ENCODE data around the gene CREB5.
"Not testable (repeated sequence)": the region's sequence is repeated elsewhere in the genome, so short reads cannot be mapped to it uniquely, and the experiment has no call there.

CREB5 gene, protein sequence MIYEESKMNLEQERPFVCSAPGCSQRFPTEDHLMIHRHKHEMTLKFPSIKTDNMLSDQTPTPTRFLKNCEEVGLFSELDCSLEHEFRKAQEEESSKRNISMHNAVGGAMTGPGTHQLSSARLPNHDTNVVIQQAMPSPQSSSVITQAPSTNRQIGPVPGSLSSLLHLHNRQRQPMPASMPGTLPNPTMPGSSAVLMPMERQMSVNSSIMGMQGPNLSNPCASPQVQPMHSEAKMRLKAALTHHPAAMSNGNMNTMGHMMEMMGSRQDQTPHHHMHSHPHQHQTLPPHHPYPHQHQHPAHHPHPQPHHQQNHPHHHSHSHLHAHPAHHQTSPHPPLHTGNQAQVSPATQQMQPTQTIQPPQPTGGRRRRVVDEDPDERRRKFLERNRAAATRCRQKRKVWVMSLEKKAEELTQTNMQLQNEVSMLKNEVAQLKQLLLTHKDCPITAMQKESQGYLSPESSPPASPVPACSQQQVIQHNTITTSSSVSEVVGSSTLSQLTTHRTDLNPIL

DNA sequence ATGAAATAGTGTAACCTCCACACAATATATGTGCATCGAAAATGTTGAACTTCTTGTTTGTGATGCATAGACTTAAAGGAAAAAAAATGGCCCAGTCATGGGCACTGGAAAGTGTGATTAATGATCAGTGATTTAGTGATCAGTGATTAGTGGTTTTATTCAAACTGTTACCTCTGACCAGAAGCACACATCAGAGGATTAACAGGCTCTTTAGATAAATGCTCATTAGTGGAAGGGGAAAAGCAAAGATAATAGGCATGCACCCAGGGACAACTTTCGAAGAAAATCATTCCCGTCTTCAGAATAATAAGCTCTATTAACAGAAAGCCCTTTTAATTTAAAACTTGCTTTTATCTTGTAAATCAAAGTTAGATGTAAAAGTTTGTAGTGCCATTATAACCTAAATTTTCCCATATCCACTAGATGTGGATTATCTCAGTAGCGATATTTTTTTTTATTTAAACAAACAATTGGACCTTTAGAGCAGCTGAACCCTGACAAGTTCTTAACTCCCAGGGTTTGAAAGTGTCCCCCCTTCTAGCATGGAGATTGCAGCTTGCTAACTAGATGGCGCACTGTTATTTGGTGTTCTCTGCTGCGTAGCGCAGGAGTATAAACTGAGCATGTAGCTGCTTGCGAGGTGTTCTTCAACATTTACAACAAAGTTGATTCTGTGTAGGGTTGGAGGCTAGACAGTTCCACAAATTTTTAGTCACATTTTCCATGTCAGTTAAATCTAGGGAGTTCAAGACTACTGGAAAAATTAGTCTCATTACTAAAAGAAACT lies at the start of gene CREB5:
CREB5 (plus strand) TSS at position 643 of the 787 bp plus-strand sequence. CDS start 397 bp downstream, outside the sequence.
- in situ Hi-C loops (cut with MboI; ENCODE audit: low sequenced_read_pairs), result no loop called here

DNA sequence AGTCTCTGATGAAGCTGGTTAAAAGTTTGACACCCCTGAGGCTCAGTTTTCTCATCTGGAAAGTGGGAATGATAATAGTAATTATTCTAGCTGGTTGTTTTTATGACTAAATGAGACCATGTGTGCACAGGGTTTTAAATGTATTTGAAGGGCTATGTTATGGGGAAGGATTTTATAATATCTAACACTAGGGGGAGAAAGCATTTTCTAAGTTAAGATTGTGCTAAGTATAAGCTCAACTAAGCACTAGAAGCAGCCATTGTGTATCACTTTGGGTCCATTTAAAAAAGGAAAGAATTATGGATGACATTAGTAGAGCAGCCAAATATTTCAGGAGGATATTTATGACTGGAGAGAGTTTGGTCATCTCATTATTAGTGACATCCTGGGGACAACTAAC lies 49.5 kb upstream of the CREB5 start:
- in situ Hi-C loops (cut with MboI; ENCODE audit: low sequenced_read_pairs), result no loop called here

DNA sequence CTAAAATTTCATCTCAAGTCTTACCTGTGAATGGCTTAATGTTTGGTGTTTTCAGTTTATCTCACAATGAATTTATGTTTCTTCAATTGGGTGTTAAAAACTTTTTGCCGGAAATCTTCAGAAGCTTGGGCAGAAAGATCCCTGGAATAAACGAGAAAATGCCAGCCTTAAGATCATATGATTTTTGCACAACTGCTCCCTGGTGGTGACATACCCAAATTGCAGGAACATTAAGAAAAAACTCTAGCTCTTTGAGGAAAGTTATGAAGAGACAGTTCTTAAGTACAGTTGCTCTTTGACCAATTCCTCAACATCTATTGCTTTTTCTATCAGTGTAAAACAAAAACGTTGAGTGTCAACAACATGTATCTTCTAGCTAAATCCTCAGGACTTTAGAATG lies 48.2 kb upstream of the CREB5 start:
- in situ Hi-C loops (cut with MboI; ENCODE audit: low sequenced_read_pairs), result no loop called here

DNA sequence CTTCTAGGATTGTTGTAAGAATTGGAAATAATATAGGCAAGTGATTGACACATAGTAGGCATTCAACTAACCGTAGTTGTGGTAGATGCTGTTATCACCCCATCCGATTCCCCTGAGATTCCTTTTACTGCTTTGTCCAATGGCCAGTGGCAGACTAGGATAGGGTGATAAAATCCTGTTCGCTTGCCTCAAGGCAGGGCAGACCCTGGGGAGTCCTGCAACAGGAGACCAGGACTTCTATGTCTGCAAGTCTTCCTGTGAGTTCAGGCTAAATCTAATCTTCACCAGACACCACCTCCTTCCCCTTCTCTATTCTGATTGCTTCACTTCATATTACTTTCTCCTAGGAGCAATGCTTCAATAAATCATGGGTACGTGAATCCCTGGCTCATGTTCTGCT lies 42.8 kb upstream of the CREB5 start:
- in situ Hi-C loops (cut with MboI; ENCODE audit: low sequenced_read_pairs), result no loop called here

DNA sequence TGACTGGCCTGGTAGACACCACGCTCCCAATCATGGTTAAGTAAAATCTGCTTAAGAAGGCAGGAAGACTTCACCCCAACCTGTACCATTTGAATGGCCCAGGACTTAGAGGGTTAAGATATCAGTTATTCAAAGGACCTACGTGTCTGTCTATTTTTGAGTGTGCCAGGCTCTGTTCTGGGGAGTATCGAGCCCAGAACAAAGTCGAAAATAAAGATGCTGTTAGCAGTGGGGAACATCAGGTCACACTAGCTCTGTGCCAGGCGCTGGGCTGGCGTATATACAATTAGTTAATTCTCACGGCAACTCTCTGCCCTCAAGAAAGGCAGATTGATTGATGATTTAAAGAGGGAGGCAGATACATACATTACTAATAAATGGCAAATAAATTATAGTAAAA lies 40.5 kb upstream of the CREB5 start:
- in situ Hi-C loops (cut with MboI; ENCODE audit: low sequenced_read_pairs), result no loop called here

DNA sequence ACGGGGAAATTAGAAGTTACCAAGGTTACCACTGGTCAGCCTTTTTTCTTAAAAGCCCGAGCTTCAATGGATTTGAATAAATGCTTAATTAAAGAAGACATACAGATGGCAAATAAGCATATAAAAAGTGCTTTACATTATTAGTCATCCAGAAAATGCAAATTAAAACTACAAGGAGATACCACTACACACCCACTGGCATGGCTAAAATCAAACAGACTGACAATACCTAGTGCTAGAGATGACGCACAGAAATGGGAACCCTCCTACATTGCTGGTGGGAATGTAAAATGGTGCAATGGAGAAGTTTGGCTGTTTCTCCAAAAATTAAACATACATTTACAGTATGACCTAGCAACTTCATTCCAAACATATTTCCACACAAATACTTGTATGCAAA lies 38.3 kb upstream of the CREB5 start:
- in situ Hi-C loops (cut with MboI; ENCODE audit: low sequenced_read_pairs), result no loop called here

DNA sequence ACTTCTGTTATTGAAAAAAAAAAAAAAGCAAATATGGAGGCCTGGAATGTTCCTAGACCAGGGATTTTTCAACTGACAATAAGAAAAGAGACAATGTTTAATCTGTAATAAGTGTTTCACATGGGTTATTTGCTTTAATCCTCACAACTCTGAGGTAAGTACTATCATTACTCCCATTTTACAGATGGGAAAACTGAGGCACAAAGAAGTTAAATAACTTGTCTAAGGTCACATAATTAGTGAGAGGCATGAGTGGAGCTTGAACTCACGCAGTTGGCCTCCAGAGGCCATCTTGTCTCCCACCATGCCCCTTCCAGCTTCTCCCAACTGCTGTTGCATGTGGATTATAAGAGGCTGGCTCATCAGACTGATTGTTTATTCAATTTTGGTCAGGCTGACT lies 36.6 kb upstream of the CREB5 start:
- in situ Hi-C loops (cut with MboI; ENCODE audit: low sequenced_read_pairs), result no loop called here

DNA sequence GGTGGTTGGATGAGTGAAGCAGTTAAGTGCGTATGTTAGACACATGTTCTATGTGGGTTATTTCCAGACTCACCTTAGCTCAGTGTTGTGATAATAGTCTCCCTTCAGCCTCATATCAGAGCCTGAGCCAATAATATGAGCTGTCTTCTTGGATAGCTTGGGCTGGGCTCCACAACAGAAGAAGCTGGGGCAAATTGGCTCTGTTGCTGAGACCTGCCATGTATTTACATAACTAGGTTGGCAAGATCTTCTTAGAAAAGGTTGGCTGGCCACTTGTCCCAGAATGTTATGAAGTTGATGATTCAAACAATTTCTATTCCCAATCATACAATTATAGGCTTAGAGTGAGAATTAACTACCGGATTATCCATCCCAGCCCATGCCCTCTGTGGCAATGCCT lies 35.7 kb upstream of the CREB5 start:
- in situ Hi-C loops (cut with MboI; ENCODE audit: low sequenced_read_pairs), result no loop called here

DNA sequence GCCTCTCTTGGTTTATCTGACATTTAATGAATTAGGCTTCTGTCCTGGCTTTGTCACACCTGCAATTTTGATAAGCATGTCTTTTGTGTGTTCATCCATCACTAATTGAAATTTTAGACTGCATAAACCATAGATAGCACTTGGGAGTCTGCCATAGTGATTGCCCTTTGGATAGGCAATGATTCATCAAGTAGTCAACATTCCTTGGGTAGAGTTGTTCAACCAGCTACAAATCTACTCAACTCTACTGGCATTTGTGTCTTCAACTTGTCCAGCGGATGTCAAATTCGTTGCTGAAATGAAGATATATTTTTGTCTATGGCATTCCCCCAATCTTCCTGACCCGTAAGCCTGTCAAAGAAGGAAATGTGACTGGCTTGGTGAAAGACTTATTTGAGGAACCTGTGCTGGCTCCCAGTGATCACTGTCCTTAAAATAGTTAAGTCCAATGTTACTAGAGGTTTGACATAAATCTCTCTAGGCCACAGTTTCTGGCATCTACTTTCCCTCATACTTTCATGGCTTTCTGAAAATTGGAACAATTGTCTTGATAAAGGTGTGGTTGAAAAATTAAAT lies 33.7 kb upstream of the CREB5 start:
- in situ Hi-C loops (cut with MboI; ENCODE audit: low sequenced_read_pairs), result no loop called here

DNA sequence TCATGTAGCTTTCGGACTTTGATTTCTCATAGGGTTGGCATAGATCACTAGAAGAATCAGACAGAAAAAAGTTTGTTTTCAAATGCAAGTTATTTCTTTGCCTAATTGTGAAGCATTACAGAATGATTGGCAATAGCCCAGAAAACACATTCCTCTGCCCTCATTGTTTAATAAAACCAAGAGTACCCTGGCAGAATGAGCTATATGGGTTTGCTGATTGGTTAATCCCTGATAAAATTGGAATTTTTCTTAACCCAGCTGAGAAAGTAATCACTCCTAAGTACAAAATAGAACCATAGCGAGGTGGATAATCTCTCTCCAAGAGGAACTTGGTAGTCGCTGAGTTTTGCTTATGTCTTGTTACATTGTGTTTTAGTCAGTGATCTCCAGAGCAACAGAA lies 30.9 kb upstream of the CREB5 start:
- in situ Hi-C loops (cut with MboI; ENCODE audit: low sequenced_read_pairs), result no loop called here

DNA sequence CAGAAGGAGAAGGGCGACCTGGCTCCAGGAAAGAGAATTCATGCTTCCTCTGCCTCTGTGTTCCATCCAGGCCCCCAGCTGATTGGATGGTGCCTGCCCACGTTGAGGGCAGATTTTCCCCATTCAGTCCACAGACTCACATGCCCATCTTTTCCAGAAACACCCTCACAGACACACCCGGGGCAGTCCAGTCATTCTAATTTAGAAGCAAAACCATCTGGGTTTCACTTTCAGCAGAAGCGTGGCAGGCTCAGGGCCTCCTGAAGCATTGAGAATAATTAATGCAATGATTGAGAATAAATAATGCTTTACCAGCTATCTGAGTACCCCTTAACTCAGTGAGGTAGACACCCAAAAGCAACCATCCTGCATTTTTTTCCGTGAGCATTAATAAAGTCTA lies 30.2 kb upstream of the CREB5 start:
- in situ Hi-C loops (cut with MboI; ENCODE audit: low sequenced_read_pairs), result no loop called here

DNA sequence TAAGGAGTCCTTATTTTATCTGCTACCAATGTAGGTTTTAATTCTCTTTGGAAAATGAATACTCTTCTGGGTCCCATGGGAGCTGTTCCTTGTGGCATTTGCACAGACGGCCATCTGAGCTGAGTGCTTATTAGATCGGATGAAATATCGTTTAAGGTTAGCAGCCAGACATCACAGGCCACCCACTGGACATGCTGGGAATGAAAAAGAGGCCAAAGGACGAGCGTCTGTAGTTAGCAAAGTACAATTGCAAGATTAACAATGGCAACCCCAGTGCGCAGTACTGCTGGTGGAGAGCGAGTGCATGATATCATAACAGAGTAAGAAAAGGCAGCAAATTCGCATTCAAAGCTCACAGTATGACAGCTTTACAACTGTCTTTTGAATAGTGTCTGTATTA lies 28.3 kb upstream of the CREB5 start:
- in situ Hi-C loops (cut with MboI; ENCODE audit: low sequenced_read_pairs), result no loop called here

DNA sequence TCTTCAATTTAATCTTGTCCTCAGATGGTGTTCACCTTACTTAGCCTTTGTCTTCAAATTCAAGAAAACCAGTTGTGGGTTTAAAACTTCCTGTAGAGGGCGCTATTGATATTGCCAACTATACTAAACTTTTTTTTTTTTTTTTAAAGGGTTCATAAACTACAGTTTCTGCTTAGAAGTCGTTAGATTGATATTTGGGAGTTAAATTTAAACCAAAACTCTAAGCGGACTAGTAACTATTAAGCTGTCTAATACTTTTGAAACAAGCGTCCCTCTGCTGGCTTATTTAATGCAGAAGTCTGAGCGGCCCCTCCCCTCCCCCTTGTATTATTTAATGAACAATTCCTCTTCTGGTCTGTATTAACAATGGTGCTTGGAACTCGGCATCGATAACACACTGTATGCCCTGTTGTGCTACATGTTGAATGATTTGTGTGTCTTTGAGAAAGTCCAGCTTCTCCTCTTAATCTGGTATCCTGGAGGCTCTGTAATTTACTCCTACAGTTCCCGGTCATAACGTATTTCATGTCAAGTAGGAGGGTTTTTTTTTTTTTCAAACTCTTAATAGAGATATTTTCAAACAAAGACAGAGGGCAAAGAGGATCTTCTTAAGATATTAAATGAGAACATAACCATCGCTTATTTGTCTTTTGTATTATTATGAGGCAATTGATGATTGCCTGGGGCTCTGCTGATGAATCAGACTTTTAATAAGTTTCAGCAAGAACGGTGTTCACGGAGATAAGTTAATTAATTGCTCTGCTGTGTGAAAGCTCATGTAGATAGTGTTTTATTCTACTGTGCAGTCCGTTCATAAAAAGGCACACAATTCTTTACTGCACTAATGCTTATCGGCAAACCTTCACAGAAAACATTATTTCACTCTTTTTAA lies 22.6 kb upstream of the CREB5 start:
- in situ Hi-C loops (cut with MboI; ENCODE audit: low sequenced_read_pairs), result no loop called here

DNA sequence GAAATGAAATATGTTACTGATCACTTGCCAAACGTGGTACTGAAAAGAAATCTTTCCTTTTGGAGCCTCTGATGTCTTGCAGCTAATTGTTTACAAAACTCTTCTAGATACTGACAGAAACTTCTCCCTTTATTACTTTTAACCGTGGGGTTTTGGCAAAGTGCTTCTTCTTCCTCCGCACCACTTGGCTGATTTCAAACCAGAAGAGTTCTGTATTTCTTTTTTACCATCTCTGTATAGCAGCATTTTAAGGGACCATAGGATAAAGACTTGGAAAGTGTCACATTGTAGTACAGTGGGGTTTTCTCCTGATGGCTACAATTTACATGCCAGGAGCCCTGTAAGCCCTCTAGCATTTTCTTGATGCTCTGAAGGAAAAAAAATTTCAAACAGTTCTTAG lies 21.9 kb upstream of the CREB5 start:
- in situ Hi-C loops (cut with MboI; ENCODE audit: low sequenced_read_pairs), result no loop called here

DNA sequence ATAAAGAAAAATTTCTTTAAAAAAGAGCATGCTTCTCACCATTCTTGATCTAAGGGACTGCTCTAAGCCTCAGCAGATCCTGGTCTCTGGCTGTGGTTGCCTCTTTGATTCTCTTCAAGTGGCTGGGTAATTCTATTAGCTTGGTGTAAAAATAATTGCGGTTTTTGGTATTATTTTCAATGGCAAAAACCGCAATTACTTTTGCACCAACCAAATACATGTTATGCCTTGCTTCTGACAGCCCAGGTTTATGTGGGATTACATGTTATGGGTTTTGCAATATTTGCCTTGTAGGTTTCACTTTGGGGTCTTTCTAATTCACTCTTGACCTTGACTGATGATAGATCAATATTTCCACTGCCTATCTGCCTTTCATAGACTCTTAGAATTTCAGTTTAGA lies 20.0 kb upstream of the CREB5 start:
- in situ Hi-C loops (cut with MboI; ENCODE audit: low sequenced_read_pairs), result no loop called here

DNA sequence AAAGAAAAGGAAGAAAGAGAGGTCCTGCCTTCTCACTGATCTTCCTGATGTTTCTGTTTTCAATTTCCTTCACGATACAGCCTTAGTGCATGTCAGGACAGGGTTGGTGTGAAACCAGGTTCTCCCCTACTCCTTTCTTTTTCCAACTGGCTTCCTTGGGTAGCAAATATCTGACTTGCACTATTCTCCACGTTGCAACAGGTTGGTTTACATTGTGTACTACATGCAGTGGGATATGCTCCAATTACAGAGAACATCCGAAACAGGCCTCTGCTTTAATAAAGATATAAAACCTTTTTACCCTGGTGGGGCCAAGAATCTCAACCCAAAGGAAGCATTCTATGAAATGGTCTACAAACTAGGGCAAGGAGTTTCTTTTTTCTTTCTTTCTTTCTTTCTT lies 16.9 kb upstream of the CREB5 start:
- in situ Hi-C loops (cut with MboI; ENCODE audit: low sequenced_read_pairs), result no loop called here

DNA sequence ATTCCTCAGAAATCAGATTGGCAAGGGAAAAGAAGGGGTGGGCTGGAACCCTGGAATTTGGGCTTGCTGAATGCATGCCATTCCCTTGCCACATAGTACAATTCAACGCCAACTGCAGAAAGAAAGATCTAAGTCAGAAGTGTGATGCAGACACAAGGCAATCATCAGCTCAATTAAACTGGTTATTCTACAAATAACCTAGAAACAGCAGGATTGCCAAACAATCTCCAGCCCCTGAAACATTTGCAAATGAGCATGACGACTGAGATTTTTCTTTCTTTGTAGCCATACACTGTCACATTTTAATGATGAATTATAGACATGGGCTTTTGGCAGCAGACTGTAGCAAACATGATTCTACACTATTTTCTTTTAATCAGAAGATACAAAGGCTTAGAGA lies 16.5 kb upstream of the CREB5 start:
- in situ Hi-C loops (cut with MboI; ENCODE audit: low sequenced_read_pairs), result no loop called here

DNA sequence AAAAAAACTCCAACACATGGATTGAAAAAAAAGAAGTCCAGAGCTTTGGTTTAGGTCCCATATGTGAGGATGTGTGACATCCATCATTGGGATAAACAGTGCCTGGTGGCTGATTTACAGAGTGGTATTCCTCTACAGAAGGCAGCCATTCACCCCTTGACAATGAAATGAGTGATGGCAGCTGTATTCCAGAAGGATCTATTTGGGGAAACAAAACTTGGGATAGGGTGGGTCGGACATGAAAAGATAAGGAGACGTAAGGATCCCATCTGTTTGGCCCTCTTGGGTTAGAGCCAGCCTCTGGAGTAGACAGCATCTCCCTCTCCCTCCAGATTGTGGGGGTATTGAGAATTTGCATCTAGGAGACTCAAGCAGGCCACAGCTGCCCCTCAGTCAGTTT lies 15.2 kb upstream of the CREB5 start:
- in situ Hi-C loops (cut with MboI; ENCODE audit: low sequenced_read_pairs), result no loop called here

DNA sequence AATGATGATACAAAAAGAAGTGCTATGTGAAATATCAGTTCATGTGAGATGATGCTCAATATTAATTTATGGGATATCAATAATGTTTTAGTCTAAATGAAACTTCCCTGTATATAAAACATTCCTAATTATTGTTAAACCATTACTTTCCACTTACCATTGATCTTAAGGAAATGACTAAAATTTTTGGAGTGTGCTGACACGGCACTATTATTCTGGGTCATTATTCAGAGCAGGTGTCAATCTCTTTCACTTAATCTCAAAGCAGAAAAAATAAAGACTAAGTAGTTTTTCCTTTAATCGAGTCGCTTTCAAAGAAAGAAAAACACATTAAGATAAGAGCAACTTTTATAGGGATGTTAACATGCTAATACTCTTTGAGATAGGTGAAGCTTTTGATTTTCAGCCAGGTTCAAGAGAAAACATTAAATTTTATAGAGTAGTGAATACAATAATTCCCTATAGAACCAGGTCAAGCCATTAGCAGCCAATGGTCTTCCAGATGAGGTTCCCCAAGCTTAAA lies 11.4 kb upstream of the CREB5 start:
- in situ Hi-C loops (cut with MboI; ENCODE audit: low sequenced_read_pairs), result no loop called here

DNA sequence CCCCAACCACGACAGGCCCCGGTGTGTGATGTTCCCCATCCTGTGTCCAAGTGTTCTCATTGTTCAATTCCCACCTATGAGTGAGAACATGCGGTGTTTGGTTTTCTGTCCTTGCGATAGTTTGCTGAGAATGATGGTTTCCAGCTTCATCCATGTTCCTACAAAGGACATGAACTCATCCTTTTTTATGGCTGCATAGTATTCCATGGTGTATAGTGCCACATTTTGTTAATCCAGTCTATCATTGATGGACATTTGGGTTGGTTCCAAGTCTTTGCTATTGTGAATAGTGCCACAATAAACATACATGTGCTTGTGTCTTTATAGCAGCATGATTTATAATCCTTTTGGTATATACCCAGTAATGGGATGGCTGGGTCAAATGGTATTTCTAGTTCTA lies 10.8 kb upstream of the CREB5 start:
- in situ Hi-C loops (cut with MboI; ENCODE audit: low sequenced_read_pairs), result not testable (repeated sequence)

DNA sequence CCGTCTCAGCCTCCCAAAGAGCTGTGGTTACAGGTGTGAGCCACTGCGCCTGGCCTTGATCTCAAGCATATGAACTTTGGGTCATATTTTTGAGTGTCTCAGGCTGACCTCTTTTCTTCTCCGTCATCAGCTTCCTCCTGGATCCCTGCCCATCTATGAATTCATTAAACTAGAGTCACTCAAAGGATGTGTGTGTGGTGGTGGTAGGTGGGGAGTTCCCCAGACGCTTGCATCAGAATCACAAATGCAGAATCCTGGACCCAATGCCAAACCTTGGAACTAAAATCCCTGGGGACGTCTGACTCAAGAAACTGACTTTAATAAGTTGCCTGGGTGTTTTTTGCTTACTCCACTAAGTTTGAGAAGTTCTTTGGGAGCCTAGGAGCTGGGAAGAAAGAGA lies 6.7 kb upstream of the CREB5 start:
- in situ Hi-C loops (cut with MboI; ENCODE audit: low sequenced_read_pairs), result no loop called here

Measured in HL-60/S4 treated with phorbol 12-myristate 13-acetate at 8.2 ng/mL for 4 days and 3 days (cell line).